Heart left ventricle (tissue), 13 donors: ENCODE results near the gene IFNA7.
"Not testable (repeated sequence)": the region's sequence is repeated elsewhere in the genome, so short reads cannot be mapped to it uniquely, and the experiment has no call there.

Source experiments
- POLR2A ChIP-seq, 2 donors: fragments of 450-650 bp; IDR thresholded peaks; one replicate each; pipeline ENCODE4 v1.6.1; 2017; ENCODE audit warnings: antibody characterized with exemption in 2 of 2, mild to moderate bottlenecking in 2 of 2, moderate library complexity in 2 of 2
- TF ChIP-seq, protein P1 (sequence below), 12 donors: fragments of 200-600 bp; sonication (generic) in 4 of 12; IDR thresholded peaks; one replicate each; pipeline versions ENCODE4 v1.5.0 to v1.8.0; 2018 to 2022; ENCODE audit warnings: antibody characterized with exemption in 12 of 12, mild to moderate bottlenecking in 5 of 12
- donor health status: ischemic (EF 13 %, LVEDD 7.1; RV severe dilation, severe dysfunction).
- donor health status: DM: no; HTN: yes; CAD: no.
- donor health status: DM: no; HTN: no; CAD: no.
- donor health status: ischemic (EF 25% LVEDD 6.9; RV normal size, moderate dysfunction).
- donor health status: ischemic (EF 25% LVEDD 5.7; RV mildly dilated, moderate dysfunction).
- donor health status: ischemic (EF 35%, LVEDD 5.7; RV mildly dilated, moderate dysfunction).
- donor health status: nonischemic (EF 11% LVEDD 7.7; RV severe dilation, severe dysfunction).
- donor health status: DM: yes; HTN: yes; CAD: no.
- donor health status: PGD.
- donor health status: ischemic (EF 29% LVEDD 5.4; RV normal size, mild dysfunction).
- donor health status: nonischemic (EF 23%, LVEDD 6.1; RV moderate dilation, normal function).

- TF ChIP-seq, protein P1, sequence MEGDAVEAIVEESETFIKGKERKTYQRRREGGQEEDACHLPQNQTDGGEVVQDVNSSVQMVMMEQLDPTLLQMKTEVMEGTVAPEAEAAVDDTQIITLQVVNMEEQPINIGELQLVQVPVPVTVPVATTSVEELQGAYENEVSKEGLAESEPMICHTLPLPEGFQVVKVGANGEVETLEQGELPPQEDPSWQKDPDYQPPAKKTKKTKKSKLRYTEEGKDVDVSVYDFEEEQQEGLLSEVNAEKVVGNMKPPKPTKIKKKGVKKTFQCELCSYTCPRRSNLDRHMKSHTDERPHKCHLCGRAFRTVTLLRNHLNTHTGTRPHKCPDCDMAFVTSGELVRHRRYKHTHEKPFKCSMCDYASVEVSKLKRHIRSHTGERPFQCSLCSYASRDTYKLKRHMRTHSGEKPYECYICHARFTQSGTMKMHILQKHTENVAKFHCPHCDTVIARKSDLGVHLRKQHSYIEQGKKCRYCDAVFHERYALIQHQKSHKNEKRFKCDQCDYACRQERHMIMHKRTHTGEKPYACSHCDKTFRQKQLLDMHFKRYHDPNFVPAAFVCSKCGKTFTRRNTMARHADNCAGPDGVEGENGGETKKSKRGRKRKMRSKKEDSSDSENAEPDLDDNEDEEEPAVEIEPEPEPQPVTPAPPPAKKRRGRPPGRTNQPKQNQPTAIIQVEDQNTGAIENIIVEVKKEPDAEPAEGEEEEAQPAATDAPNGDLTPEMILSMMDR (IDR thresholded peaks at IDR 0.05): peak in 7 of 12 donors; percentile 5 to 36 (median 24)
- not testable (repeated sequence) for TF ChIP-seq POLR2A (IDR thresholded peaks at IDR 0.05)
Observed at GRCh38 chr9:21213411-21214326, 11.7 kb upstream of the IFNA7 start.
